NCI-H460 (cell line): ENCODE measurements around the gene PCDHA7. TPM values are rescaled to one million over a fixed set of nuclear protein-coding genes. Genes with fewer than 3 reads are reported as not detected.
A peak's percentile ranks its signal among the peaks of the same experiment; 100 is the strongest.
"Not testable (repeated sequence)": the region's sequence is repeated elsewhere in the genome, so short reads cannot be mapped to it uniquely, and the experiment has no call there.

Source experiments
- DNase-seq: peaks from one replicate; pipeline ENCODE4 v3.0.0-alpha.2; 2016; ENCODE audit warnings: low read depth; ENCODE audit errors: extremely low read depth
- total RNA-seq: library from RNA; depleted of rRNA; stranded (reverse); fragments of >200 nt; shearing (Covaris generic); gene quantifications from 2 replicates; pipeline ENCODE4 v1.2.3, GENCODE V29; 2014

The PCDHA7 gene
- total RNA-seq, 1 experiment from 2014 or later, result 0.15 TPM

DNA sequence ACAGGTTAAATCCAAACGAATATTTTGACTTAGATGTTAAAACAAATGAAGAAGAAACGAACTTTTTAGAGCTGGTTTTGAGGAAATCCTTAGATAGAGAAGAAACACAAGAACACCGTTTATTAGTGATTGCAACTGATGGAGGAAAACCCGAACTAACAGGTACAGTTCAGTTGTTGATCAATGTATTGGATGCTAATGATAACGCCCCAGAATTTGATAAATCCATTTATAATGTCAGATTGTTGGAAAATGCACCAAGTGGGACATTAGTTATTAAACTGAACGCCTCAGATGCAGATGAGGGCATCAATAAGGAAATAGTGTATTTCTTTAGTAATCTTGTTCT, 11.8 kb upstream of the PCDHA7 start:
- no peak for DNase-seq

DNA sequence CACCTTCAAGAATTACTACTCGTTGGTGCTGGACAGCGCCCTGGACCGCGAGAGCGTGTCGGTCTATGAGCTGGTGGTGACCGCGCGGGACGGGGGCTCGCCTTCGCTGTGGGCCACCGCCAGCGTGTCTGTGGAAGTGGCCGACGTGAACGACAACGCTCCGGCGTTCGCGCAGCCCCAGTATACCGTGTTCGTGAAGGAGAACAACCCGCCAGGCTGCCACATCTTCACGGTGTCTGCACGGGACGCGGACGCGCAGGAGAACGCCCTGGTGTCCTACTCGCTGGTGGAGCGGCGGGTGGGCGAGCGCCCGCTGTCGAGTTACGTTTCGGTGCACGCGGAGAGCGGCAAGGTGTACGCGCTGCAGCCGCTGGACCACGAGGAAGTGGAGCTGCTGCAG, 11.1 kb upstream of the PCDHA7 start:
- DNase-seq, result not testable (repeated sequence)

DNA sequence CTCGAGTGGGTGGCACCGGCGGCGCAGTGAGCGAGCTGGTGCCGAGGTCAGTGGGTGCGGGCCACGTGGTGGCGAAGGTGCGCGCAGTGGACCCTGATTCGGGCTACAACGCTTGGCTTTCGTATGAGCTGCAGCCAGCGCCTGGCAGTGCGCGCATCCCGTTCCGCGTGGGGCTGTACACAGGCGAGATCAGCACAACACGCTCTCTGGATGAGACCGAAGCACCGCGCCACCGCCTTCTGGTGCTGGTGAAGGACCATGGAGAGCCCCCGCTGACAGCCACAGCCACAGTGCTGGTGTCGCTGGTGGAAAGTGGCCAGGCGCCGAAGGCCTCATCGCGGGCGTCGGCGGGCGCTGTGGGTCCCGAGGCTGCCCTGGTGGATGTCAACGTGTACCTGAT, 10.6 kb upstream of the PCDHA7 start:
- no peak for DNase-seq

DNA sequence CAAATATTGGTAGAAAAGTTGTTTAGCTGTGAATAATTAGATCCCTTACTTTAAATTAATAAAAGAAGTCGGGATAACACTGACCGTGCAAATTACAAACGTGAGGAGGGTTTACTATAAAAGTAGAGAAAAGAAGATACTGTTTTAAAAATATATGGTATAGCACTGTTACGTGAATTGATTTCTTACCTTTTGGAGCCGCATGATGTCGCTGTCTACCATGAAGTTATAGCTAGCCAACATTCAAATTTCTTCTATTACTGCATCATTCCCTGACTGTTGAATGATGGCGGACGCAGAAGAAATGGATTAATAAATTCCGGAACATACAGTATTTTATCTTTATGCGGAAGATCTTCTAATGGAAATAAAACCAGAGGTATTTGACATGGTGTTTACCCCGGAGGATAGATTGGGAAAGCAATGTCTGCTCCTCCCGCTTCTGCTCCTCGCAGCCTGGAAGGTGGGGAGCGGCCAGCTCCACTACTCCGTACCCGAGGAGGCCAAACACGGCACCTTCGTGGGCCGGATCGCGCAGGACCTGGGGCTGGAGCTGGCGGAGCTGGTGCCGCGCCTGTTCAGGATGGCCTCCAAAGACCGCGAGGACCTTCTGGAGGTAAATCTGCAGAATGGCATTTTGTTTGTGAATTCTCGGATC, 6.2 kb upstream of the PCDHA7 start, which contains the start of gene PCDHA6:
Gene PCDHA6 (plus strand): TSS at position 257 of the 658 bp plus-strand sequence. CDS start 132 bp downstream, at position 389.
- no peak for DNase-seq

DNA sequence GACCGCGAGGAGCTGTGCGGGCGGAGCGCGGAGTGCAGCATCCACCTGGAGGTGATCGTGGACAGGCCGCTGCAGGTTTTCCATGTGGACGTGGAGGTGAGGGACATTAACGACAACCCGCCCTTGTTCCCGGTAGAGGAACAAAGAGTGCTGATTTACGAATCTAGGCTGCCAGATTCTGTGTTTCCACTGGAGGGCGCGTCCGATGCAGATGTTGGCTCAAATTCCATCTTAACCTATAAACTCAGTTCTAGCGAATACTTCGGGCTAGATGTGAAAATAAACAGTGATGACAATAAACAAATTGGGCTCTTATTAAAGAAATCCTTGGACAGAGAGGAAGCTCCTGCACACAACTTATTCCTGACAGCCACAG, 5.7 kb upstream of the PCDHA7 start:
- DNase-seq, result no peak

DNA sequence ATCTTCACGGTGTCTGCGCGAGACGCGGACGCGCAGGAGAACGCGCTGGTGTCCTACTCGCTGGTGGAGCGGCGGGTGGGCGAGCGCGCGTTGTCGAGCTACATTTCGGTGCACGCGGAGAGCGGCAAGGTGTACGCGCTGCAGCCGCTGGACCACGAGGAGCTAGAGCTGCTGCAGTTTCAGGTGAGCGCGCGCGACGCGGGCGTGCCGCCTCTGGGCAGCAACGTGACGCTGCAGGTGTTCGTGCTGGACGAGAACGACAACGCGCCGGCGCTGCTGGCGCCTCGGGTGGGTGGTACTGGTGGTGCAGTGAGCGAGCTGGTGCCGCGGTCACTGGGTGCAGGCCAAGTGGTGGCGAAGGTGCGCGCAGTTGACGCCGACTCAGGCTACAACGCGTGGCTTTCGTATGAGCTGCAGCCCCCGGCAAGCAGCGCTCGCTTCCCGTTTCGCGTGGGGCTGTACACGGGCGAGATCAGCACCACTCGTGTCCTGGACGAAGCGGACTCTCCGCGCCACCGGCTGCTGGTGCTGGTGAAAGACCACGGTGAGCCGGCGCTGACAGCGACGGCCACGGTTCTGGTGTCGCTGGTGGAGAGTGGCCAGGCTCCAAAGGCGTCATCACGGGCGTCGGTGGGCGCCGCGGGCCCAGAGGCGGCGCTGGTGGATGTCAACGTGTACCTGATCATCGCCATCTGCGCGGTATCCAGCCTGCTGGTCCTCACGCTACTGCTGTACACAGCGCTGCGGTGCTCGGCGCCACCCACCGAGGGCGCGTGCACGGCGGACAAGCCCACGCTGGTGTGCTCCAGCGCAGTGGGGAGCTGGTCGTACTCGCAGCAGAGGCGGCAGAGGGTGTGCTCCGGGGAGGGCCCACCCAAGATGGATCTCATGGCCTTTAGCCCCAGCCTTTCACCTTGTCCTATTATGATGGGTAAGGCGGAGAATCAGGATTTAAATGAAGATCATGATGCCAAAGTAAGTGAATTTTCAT, 4.3 kb upstream of the PCDHA7 start:
- DNase-seq, result not testable (repeated sequence)

DNA sequence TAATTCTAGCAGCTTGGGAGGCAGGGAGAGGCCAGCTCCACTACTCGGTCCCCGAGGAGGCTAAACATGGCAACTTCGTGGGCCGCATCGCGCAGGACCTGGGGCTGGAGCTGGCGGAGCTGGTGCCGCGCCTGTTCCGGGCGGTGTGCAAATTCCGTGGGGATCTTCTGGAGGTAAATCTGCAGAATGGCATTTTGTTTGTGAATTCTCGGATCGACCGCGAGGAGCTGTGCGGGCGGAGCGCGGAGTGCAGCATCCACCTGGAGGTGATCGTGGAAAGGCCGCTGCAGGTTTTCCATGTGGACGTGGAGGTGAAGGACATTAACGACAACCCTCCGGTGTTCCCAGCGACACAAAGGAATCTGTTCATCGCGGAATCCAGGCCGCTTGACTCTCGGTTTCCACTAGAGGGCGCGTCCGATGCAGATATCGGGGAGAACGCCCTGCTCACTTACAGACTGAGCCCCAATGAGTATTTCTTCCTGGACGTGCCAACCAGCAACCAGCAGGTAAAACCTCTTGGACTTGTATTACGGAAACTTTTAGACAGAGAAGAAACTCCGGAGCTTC, 455 bp downstream of the PCDHA7 start:
- DNase-seq, result not testable (repeated sequence)

DNA sequence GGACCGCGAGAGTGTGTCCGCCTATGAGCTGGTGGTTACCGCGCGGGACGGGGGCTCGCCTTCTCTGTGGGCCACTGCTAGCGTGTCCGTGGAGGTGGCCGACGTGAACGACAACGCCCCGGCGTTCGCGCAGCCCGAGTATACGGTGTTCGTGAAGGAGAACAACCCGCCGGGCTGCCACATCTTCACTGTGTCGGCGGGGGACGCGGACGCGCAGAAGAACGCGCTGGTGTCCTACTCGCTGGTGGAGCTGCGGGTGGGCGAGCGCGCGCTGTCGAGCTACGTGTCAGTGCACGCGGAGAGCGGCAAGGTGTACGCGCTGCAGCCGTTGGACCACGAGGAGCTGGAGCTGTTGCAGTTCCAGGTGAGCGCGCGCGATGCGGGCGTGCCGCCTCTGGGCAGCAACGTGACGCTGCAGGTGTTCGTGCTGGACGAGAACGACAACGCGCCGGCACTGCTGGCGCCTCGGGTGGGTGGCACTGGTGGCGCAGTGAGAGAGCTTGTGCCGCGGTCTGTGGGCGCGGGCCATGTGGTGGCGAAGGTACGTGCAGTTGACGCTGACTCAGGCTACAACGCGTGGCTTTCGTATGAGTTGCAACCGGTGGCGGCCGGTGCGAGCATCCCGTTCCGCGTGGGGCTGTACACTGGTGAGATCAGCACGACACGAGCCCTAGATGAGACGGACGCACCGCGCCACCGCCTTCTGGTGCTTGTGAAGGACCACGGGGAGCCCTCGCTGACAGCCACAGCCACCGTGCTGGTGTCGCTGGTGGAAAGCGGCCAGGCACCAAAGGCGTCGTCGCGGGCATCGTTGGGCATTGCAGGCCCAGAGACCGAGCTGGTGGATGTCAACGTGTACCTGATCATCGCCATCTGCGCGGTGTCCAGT, 1.8 kb downstream of the PCDHA7 start:
- no peak for DNase-seq

DNA sequence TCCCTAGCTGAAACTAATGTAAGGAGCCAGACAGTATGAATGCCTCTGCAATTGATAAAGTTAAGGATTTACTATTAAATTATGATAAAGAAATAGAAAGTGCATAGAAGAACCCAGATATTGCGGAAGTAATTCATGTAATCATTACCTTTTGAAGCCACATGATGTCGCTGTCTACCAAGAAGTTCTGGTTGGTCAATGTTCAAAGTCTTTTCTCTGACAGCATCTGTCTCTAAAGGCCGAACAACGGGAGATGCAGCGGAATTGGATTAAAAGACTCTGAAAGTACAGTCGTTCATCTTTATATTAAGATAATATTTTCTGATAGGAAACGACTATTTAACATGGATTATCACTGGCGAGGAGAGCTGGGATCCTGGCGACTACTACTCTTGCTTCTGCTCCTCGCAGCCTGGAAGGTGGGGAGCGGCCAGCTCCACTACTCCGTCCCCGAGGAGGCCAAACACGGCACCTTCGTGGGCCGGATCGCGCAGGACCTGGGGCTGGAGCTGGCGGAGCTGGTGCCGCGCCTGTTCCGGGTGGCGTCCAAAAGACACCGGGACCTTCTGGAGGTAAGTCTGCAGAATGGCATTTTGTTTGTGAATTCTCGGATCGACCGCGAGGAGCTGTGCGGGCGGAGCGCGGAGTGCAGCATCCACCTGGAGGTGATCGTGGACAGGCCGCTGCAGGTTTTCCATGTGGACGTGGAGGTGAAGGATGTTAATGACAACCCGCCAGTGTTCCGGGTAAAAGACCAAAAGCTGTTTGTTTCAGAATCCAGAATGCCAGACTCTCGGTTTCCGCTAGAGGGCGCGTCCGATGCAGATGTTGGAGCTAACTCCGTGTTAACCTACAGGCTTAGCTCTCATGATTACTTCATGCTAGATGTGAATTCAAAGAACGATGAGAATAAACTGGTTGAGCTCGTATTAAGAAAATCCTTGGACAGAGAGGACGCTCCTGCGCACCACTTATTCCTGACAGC, 7.2 kb downstream of the PCDHA7 start, which contains the start of gene PCDHA8:
Gene PCDHA8 (plus strand): TSS at position 210 of the 985 bp plus-strand sequence. CDS start 135 bp downstream, at position 345.
- peak; percentile 46 for DNase-seq

DNA sequence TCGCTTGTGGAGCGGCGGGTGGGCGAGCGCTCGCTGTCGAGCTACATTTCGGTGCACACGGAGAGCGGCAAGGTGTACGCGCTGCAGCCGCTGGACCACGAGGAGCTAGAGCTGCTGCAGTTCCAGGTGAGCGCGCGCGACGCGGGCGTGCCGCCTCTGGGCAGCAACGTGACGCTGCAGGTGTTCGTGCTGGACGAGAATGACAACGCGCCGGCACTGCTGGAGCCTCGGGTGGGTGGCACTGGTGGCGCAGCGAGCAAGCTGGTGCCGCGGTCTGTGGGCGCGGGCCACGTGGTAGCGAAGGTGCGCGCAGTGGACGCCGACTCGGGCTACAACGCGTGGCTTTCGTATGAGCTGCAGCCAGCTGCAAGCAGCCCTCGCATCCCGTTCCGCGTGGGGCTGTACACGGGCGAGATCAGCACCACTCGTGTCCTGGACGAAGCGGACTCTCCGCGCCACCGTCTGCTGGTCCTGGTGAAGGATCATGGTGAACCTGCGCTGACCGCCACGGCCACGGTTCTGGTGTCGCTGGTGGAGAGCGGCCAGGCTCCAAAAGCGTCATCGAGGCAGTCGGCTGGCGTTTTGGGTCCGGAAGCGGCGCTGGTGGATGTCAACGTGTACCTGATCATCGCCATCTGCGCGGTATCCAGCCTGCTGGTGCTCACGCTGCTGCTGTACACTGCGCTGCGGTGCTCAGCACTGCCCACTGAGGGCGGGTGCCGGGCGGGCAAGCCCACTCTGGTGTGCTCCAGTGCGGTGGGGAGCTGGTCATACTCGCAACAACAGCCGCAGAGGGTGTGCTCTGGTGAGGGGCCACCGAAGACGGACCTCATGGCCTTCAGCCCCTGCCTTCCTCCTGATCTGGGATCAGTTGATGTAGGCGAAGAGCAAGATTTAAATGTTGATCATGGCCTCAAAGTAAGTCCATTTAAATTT, 9.0 kb downstream of the PCDHA7 start:
- no peak for DNase-seq

DNA sequence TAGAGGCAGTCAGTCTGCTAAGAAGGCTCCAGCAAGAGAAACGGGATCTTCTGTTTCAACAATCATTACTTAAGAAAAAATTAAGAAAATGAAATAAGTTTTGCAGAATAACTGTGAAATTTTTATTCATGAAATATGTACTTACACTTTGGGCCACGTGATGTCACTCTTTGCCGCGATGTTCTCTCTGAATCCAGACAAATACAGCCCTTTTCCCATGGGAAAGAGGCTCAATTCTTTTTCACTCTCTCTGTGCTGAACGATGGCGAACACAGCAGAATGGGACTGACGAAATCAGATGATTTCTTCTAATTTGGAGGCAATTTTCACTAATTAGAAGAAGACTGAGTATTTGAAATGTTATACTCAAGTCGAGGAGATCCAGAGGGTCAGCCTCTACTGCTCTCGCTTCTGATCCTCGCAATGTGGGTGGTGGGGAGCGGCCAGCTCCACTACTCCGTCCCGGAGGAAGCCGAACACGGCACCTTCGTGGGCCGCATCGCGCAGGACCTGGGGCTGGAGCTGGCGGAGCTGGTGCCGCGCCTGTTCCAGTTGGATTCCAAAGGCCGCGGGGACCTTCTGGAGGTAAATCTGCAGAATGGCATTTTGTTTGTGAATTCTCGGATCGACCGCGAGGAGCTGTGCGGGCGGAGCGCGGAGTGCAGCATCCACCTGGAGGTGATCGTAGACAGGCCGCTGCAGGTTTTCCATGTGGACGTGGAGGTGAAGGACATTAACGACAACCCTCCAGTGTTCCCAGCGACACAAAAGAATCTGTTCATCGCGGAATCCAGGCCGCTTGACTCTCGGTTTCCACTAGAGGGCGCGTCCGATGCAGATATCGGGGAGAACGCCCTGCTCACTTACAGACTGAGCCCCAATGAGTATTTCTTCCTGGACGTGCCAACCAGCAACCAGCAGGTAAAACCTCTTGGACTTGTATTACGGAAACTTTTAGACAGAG, 14.4 kb downstream of the PCDHA7 start, which contains the start of gene PCDHA9:
Gene PCDHA9 (plus strand): TSS at position 244 of the 964 bp plus-strand sequence. CDS start 114 bp downstream, at position 358.
- peak; percentile 6 for DNase-seq

DNA sequence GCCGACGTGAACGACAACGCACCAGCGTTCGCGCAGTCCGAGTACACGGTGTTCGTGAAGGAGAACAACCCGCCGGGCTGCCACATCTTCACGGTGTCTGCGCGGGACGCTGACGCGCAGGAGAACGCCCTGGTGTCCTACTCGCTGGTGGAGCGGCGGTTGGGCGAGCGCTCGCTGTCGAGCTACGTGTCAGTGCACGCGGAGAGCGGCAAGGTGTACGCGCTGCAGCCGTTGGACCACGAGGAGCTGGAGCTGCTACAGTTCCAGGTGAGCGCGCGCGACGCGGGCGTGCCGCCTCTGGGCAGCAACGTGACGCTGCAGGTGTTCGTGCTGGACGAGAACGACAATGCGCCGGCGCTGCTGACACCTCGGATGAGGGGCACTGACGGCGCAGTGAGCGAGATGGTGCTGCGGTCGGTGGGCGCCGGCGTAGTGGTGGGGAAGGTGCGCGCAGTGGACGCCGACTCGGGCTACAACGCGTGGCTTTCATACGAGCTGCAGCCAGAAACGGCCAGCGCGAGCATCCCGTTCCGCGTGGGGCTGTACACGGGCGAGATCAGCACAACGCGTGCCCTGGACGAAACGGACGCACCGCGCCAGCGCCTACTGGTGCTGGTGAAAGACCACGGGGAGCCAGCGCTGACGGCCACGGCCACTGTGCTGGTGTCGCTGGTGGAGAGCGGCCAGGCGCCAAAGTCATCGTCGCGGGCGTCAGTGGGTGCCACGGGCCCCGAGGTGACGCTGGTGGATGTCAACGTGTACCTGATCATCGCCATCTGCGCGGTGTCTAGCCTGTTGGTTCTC, 16.0 kb downstream of the PCDHA7 start:
- DNase-seq, result not testable (repeated sequence)

DNA sequence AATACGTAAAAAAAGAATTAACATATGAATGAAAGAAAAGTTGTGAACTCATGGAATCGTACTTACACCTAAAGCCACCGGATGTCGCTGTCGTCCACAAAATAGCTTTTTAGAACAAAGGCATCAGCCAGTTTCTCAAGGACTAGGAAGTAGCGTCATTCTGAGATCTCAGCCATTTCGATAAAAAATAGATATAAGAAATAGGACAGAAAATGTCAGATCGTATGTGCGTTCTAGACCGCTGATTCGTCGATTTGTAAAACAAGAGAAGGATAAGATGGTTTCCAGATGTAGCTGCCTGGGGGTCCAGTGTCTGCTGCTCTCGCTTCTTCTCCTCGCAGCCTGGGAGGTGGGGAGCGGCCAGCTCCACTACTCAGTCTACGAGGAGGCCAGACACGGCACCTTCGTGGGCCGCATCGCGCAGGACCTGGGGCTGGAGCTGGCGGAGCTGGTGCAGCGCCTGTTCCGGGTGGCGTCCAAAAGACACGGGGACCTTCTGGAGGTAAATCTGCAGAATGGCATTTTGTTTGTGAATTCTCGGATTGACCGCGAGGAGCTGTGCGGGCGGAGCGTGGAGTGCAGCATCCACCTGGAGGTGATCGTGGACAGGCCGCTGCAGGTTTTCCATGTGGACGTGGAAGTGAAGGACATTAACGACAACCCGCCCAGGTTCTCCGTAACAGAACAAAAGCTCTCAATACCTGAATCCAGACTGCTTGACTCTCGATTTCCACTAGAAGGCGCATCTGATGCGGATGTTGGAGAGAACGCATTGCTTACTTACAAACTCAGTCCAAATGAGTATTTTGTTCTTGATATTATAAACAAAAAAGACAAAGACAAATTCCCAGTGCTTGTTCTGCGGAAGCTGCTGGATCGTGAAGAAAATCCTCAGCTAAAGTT, 22.0 kb downstream of the PCDHA7 start, which contains the start of gene PCDHA10:
Gene PCDHA10 (plus strand): TSS at position 126 of the 903 bp plus-strand sequence. CDS start 152 bp downstream, at position 278.
- peak; percentile 39 for DNase-seq

DNA sequence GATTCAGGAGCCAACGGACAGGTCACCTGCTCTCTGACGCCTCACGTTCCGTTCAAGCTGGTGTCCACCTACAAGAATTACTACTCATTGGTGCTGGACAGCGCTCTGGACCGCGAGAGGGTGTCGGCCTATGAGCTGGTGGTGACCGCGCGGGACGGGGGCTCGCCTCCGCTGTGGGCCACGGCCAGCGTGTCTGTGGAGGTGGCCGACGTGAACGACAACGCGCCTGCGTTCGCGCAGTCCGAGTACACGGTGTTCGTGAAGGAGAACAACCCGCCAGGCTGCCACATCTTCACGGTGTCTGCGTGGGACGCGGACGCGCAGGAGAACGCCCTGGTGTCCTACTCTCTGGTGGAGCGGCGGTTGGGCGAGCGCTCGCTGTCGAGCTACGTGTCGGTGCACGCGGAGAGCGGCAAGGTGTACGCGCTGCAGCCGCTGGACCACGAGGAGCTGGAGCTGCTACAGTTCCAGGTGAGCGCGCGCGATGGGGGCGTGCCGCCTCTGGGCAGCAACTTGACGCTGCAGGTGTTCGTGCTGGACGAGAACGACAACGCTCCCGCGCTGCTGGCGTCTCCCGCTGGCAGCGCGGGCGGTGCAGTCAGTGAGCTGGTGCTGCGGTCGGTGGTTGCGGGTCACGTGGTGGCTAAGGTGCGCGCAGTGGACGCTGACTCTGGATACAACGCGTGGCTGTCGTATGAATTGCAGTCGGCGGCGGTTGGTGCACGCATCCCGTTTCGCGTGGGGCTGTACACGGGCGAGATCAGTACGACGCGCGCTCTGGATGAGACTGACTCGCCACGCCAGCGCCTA, 23.3 kb downstream of the PCDHA7 start:
- no peak for DNase-seq
